ENCODE data around the gene GNG10.
A peak's percentile ranks its signal among the peaks of the same experiment; 100 is the strongest.
"Not testable (repeated sequence)": the region's sequence is repeated elsewhere in the genome, so short reads cannot be mapped to it uniquely, and the experiment has no call there.

The GNG10 gene

GRCh38 chr9:111661802-111662521 is 557 bp downstream of the GNG10 start:
- in situ Hi-C loops (cut with MboI; ENCODE audit: low sequenced_read_pairs, unreplicated experiment) = no loop called here
- no peak for TF ChIP-seq CTCF (IDR thresholded peaks at IDR 0.05; ENCODE audit: borderline replicate concordance, control extremely low read depth, extremely low read depth, insufficient read depth, missing control alignments)
- peak; percentile 58 for DNase-seq (ENCODE audit: low spot score)

- in situ Hi-C loops (cut with MboI; ENCODE audit: low sequenced_read_pairs, unreplicated experiment) = no loop called here
- TF ChIP-seq CTCF (IDR thresholded peaks at IDR 0.05; ENCODE audit: borderline replicate concordance, control extremely low read depth, extremely low read depth, insufficient read depth, missing control alignments) = no peak
- DNase-seq (ENCODE audit: low spot score) = no peak
These were observed 1.3 kb downstream of the GNG10 start for GRCh38 chr9:111662576-111663300.

- in situ Hi-C loops (cut with MboI; ENCODE audit: low sequenced_read_pairs, unreplicated experiment) = no loop called here
- no peak for TF ChIP-seq CTCF (IDR thresholded peaks at IDR 0.05; ENCODE audit: borderline replicate concordance, control extremely low read depth, extremely low read depth, insufficient read depth, missing control alignments)
- DNase-seq (ENCODE audit: low spot score) = no peak
These were observed 2.0 kb downstream of the GNG10 start for GRCh38 chr9:111663301-111663823.

GRCh38 chr9:111668026-111668573 is 6.7 kb downstream of the GNG10 start:
- DNase-seq (ENCODE audit: low spot score) = no peak
- in situ Hi-C loops (cut with MboI; ENCODE audit: low sequenced_read_pairs, unreplicated experiment) = no loop called here
- TF ChIP-seq CTCF (IDR thresholded peaks at IDR 0.05; ENCODE audit: borderline replicate concordance, control extremely low read depth, extremely low read depth, insufficient read depth, missing control alignments) = no peak

- in situ Hi-C loops (cut with MboI; ENCODE audit: low sequenced_read_pairs, unreplicated experiment); DNase-seq (ENCODE audit: low spot score): not testable (repeated sequence)
These were observed 7.2 kb downstream of the GNG10 start for GRCh38 chr9:111668601-111669000.

- in situ Hi-C loops (cut with MboI; ENCODE audit: low sequenced_read_pairs, unreplicated experiment) = no loop called here
- TF ChIP-seq CTCF (IDR thresholded peaks at IDR 0.05; ENCODE audit: borderline replicate concordance, control extremely low read depth, extremely low read depth, insufficient read depth, missing control alignments) = no peak
- no peak for DNase-seq (ENCODE audit: low spot score)
These were observed 12.9 kb downstream of the GNG10 start for GRCh38 chr9:111674319-111674718.

GRCh38 chr9:111676116-111676515 is 14.7 kb downstream of the GNG10 start:
- no peak for TF ChIP-seq CTCF (IDR thresholded peaks at IDR 0.05; ENCODE audit: borderline replicate concordance, control extremely low read depth, extremely low read depth, insufficient read depth, missing control alignments)
- in situ Hi-C loops (cut with MboI; ENCODE audit: low sequenced_read_pairs, unreplicated experiment) = no loop called here

More at GRCh38 chr9:111676116-111676515, 14.7 kb downstream of the GNG10 start:
- DNase-seq (ENCODE audit: low spot score) = no peak

Measured in GM13976 (cell line).